Ishikawa (cell line): ENCODE measurements around the gene TRIP12.

Experiments
- CEBPB ChIP-seq: IDR thresholded peaks from 2 replicates; pipeline ENCODE4 v1.6.1; 2012
- CREB1 ChIP-seq: IDR thresholded peaks from 2 replicates; pipeline ENCODE4 v1.6.1; 2012; ENCODE audit warnings: low read depth
- EGR1 ChIP-seq: IDR thresholded peaks from 2 replicates; pipeline ENCODE4 v1.6.1; 2012
- EP300 ChIP-seq: IDR thresholded peaks from 2 replicates; pipeline ENCODE4 v1.6.1; 2012; ENCODE audit warnings: borderline replicate concordance
- FOXM1 ChIP-seq: IDR thresholded peaks from 2 replicates; pipeline ENCODE4 v1.6.1; 2012; ENCODE audit warnings: low read depth, borderline replicate concordance
- MAX ChIP-seq: IDR thresholded peaks from 2 replicates; pipeline ENCODE4 v1.6.1; 2012
- NFIC ChIP-seq: IDR thresholded peaks from 2 replicates; pipeline ENCODE4 v1.6.1; 2012
- RAD21 ChIP-seq: IDR thresholded peaks from 2 replicates; pipeline ENCODE4 v1.6.1; 2012; ENCODE audit warnings: low read depth
- REST ChIP-seq: IDR thresholded peaks from 2 replicates; pipeline ENCODE4 v1.6.1; 2012; ENCODE audit warnings: low read depth, mild to moderate bottlenecking
- TAF1 ChIP-seq: IDR thresholded peaks from 2 replicates; pipeline ENCODE4 v1.6.1; 2012; ENCODE audit warnings: low read depth, mild to moderate bottlenecking
- TCF12 ChIP-seq: IDR thresholded peaks from 2 replicates; pipeline ENCODE4 v1.6.1; 2012; ENCODE audit warnings: low read depth
- TEAD4 ChIP-seq: IDR thresholded peaks from 2 replicates; pipeline ENCODE4 v1.6.1; 2012
- USF1 ChIP-seq: IDR thresholded peaks from 2 replicates; pipeline ENCODE4 v1.6.1; 2012
- YY1 ChIP-seq: IDR thresholded peaks from 2 replicates; pipeline ENCODE4 v1.6.1; 2012; ENCODE audit warnings: low read depth
- ZBTB7A ChIP-seq: IDR thresholded peaks from 2 replicates; pipeline ENCODE4 v1.6.1; 2012; ENCODE audit warnings: low read depth

TRIP12 gene

GRCh38 chr2:229855116-229855515, 66.7 kb downstream of the TRIP12 start:
- no peak for TF ChIP-seq CREB1
- no peak for TF ChIP-seq RAD21
- TF ChIP-seq USF1: no peak
- no peak for TF ChIP-seq EGR1
- TF ChIP-seq EP300: no peak
- no peak for TF ChIP-seq TCF12
- no peak for TF ChIP-seq ZBTB7A
- TF ChIP-seq NFIC: no peak
- no peak for TF ChIP-seq FOXM1
- no peak for TF ChIP-seq REST
- TF ChIP-seq TAF1: no peak
- no peak for TF ChIP-seq MAX
- TF ChIP-seq CEBPB: no peak
- no peak for TF ChIP-seq YY1
- TF ChIP-seq TEAD4: no peak

GRCh38 chr2:229852565-229852964, 69.2 kb downstream of the TRIP12 start:
- TF ChIP-seq TCF12 (no peak), ZBTB7A (no peak), MAX (no peak), FOXM1 (no peak), EGR1 (no peak), CREB1 (no peak), TEAD4 (no peak)

GRCh38 chr2:229851870-229852269, 69.9 kb downstream of the TRIP12 start:
- TF ChIP-seq CEBPB (no peak), USF1 (no peak), ZBTB7A (no peak), CREB1 (no peak), EGR1 (no peak), TEAD4 (no peak), FOXM1 (no peak), TCF12 (no peak), EP300 (no peak), YY1 (no peak), TAF1 (no peak), NFIC (no peak), REST (no peak)

- no peak for TF ChIP-seq USF1
Observed at GRCh38 chr2:229849073-229849472, 72.7 kb downstream of the TRIP12 start.

- TF ChIP-seq CEBPB (no peak), FOXM1 (no peak), REST (no peak), EP300 (no peak)
Observed at GRCh38 chr2:229843613-229844012, 78.2 kb downstream of the TRIP12 start.
